Central memory CD4-positive, alpha-beta T cell (primary cell): ENCODE measurements around the gene CENPU.
"Not testable (repeated sequence)": the region's sequence is repeated elsewhere in the genome, so short reads cannot be mapped to it uniquely, and the experiment has no call there.

Experiments used
- DNase-seq: peaks from one replicate; pipeline ENCODE4 v3.0.0; 2022

The CENPU gene

DNA sequence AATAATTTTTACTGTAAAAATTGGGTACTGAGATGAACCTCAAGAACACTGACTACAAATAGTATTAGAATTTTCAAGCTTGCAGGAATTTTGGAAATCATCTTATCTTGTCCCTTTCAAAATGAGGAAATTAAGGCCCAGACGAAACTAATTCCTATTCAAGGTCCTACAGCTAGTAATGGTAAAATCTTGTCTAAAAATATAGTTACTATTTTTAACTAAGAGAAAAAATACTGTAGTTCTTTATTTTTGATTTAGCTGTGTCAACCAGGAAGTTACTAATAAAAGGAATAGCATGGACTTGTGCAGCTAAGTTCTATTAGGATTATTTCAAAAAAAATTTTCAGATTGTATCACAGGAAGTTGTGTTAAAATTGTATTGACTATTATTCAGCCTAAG, 71.7 kb downstream of the CENPU start:
- DNase-seq: no peak

DNA sequence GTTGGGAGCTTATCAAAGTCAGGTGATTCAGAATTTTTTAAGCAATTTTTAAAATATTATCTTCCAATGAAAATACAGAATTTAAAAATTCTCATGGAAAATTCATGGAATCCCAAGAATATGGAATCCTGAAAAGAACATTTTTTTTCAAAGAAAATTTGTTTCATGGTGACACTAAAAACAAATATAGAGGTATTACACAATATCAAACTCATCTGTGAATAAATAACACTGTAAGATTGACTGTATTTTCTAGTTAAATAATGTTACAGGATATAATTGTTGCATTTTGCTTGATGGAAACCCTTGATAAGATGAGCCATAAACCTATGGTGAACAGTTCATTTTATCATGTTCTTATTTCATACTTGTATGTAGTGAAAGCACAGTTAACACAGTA, 72.9 kb downstream of the CENPU start:
- no peak for DNase-seq

DNA sequence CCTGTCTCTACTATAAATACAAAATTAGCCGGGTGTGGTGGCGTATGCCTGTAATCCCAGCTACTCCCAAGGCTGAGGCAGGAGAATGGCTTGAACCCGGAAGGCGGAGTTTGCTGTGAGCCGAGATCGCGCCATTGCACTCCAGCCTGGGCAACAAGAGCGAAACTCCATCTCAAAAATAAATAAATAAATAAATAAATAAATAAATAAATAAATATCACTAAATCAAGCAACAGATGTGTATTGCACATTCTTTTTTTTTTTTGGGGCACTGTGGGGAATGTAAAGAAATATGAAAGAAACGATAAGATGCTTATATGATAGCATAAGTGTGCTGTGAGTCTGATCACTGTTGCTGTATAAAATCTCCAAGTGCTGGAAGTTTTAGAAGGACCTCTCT, 76.1 kb downstream of the CENPU start:
- not testable (repeated sequence) for DNase-seq

DNA sequence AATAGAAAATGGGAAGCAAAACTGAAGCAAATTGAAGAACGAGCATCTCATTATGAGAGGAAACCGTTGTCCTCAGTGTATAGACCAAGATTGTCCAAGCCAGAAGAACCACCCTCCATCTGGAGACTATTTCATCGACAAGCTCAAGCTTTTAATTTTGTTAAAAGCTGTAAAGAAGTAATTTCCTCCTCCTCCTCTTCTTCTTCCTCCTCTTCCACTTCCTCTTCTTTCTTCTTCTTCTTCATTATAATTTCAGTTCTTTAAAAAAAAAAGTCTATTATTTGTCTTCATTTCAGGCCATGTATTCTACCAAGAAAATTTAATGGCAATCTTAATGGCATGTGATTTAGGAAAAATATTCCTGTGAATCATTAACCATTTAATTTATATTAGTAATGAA, 76.8 kb downstream of the CENPU start:
- no peak for DNase-seq

DNA sequence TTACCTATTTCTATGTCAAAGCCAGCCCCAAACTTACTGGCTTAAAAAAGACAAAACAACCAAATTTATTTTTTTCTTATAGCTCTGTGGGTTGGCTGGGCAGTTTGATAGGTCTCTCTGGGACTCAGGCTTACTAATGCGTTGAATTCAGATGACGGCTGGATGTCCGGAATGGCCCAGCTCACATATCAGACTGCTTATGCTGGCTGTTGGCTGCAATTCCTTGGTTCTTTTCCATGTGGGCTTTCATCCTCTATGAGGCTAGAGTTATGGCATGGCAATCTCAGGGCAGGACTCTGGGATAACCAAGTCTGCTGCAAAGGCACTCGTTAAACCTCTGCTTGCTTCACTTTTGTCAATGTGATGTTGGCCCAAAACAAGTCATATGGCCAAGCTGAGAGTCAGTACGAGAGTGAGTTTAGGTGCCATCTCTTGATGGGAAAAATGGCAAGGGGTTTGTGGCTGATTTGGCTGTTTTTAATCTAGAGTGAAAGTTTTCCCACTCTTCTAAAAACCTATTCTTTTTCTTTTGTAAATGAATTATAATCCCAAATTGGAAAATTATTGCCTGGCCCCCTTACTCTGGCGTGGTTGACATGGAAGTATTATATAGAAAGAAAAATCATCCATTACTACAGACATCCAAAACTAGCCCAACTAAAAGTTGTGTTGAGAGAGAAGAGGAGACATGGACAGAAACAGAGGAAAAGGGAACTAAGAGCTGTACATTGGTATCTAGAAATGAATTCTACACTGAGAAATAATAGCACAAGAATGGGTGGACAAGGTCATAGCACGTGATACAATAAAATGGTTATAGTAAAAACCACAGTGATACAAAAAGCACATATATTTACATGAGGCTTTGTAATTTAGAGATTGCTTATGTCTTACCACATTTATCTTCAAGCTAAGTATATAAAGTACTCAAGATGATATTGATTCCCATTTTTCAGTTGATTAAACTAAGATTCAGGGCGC, 77.7 kb downstream of the CENPU start:
- no peak for DNase-seq

DNA sequence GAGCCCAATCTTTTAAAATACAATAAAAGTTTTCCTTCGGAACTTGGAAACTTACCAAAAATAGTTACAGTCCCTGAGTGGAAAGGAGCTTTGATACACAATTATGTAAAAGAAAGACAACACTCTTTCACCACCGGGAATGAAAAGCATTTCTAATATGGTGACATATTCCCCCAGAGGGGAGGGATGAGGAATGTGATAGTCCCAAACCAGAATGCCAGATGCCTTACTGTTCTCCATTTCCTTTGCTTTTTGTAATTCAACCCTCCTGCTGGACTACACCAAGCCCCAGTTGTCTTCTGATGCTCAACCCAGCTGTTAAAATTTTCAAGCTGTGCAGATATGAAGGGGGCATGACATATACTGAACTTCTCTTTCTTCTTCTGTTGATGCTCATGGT, 80.2 kb downstream of the CENPU start:
- no peak for DNase-seq

DNA sequence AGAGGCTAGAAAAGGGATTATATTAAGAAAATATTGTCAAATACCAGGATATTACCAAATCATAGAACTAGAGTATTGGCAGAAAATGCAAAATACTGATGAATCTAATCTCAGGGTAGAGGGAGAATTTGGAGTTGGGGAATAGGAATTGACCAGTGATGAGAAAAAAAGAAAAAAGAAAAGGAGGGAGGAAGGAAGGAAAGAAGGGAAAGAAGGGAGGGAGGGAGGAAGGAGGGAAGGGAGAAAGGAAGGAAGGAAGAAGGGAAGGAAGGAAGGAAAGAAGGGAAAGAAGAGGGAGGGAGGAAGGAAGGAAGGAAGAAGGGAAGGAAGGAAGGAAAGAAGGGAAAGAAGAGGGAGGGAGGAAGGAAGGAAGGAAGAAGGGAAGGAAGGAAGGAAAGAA, 81.2 kb downstream of the CENPU start:
- DNase-seq: not testable (repeated sequence)

DNA sequence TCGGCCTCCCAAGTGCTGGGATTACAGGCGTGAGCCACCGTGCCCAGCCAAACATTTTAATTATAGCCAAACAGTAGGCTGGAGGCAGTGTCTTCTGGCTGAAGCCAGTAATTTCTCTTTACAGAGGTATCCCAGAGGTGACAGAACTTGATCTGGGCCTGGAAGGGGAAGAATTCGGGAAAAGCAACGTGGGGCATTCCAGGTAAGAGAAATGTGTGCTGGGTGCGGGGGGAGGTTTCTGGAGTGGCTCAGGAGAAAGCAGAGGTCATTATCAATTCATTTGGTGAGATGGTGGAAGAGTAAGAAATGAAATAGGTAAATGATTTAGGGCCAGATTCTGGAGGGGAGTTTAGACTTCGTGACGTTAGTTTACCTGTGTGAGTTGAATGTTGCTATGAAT, 82.0 kb downstream of the CENPU start:
- no peak for DNase-seq

DNA sequence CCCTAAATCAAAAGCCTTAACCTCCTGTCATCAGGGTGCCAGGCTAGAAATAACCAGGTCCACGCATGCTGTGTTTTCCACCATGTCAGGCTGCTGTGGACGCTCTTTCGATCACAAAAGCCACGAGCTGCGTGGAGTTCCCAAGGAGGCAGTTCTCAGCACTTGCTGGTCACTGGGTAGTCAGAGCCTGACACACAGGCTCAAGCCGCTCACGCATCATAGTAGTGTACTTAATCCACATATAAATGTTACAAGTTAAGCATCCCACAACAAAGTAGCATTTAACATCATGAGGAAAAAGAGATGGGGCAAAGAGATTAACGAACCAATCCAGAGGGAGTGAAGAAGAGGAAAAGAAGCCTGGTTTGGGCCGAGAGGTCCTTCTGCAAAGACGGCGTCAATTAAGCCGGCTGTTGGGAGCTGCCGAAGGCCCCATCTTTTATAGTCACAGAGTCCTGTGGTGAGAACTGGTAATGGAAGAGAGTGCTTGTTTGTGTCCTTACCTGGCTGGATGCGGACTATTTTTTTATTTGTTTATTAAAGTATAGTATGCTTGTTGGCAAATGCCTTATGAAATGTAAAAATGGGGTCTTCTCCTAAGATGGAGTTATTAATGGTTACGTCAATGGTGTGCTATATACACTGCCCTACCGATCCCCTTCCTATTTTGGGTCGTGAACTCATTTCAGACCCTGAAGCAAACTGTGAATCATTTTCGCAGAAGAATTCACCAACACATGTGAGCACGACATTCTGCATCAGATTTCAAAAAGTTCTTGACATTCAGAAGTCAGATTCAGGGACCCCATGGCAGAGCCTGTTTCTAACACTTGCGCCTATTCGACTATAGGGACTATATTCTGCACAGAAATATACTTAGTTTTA, 83.7 kb downstream of the CENPU start:
- no peak for DNase-seq

DNA sequence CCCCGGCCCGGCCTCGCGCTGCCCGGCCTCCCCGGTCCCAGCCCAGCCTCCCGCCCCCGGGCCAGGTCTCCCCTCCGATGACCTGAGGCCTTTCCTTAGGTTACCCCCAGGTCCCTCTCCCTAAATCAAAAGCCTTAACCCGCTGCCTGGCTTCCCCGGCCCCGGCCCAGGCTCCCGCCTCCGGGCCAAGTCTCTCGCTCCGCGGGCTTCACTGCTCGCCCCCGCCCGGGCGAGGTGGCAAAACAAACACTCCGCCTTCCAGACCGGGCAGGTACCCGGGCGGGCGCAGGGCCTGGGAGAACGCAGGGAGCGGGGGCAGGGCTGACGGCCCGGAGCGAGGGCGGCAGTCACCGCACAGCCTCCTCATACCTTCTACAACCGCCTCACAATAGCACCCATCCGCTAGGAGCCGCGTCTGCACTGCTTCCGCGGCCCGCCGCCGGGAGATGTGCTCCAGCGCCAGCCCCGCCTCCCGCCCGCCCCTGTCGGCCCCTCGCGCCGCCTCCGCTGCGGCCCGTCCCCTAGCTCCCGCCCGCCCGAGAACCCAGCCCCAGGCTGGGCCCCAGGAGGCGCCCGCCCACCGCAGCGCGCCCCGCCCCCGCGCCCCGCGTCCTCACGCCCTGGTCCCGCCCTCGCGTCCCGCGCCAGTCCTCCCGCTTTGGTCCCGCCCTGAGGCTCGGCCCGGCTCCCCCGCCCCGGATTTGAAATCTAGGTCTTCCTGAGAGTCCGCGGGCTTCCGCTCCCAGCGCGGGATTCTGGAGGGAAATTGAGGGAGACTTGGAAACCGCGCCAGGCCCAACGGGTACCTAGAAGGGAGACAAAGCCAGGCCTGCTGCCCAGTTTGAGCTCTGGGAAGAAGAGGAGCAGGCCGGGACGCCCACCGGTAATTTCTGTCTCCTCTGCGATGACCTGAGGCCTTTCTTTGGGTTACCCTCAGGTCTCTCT, 84.6 kb downstream of the CENPU start, which contains the start of the genes CASP3 and PRIMPOL:
Gene CASP3, minus strand, starts transcription at position 422 of the 945 bp plus-strand sequence. CDS start 10,994 bp downstream, outside the sequence.
Gene PRIMPOL, plus strand, starts transcription at position 713 of the 945 bp plus-strand sequence. CDS start 7,403 bp downstream, outside the sequence.
- peak; percentile 93 for DNase-seq

DNA sequence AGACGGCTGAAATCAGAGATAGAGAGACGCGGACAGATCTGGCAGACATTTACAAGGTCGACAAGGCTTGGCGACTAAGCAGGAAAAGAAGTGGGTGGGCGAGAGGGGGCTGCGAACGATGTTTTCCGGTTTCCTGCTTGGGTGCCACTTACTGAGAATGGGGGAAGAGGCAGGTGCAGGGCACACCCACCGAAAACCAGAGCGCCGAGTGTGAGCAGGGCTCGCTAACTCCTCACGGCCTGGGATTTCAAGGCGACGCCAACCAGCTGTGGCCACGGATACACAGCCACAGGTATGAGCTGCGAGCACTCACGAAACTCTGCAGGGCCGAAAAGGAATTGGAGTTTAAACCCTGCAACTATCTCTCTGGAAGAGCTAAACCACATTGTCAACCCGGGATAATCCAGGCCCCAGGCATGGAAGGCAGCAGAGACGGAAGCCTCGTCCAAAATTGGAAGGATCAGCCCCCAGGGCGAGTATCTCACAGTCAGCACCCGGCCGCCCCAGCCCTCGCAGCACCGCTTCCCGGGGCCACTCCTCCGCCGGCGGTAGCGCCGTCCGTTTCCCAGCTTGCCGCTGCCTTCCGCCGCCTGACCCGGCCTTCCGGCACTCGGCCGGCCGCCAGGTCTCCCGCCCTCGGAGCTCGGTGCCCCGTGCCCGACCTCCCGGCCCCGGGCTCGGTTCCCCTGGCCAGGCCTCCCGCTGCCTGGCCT, 85.4 kb downstream of the CENPU start:
- peak; percentile 27 for DNase-seq

DNA sequence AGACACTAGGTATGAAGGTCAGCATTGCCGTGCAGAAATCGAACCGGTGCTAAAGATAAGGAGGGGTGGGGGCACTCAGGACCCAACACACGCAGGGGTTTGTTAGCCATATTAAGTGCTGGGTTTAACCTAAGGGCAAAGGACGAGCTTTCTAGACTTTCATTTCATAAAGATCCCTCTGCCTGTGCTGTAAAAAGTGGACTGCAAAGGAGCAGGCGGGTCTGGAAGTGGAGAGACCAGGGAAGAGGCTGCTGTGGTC, 85.9 kb downstream of the CENPU start:
- no peak for DNase-seq

DNA sequence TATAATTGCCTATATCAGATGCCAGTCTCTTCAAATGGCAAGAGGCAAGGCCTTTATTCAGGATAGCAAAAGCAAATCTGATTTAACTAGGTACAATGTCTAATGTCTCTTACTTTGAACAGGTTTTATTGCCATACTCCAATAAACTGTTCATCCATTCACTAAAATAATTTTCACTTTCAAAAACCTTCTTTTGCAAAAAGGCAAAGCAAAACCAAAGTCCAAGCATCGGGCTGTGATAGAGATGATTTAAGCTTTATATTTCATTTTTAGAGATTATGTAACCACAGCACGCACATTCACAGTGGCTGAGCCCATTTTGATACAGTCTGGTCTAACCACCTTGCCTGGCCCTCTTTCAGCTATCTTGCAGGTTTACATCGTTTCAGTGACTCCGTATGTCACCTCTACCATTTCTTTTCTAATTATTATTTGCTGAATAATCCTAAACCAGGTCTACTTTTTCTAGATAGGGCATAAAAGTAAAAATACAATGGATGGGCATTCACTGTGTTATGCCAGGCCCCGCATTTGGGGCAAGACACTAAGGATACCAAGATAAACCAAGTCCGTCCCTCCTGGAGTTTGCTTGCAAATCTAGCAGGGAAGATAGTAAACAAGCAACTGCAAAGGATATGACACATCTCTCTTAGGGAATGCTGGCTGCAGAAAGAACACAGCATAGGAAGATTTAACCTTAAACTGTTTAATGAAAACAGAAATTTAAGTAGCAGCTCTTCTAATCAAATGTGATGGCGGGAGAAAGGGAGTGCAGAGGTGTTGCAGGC, 86.4 kb downstream of the CENPU start:
- DNase-seq: no peak

DNA sequence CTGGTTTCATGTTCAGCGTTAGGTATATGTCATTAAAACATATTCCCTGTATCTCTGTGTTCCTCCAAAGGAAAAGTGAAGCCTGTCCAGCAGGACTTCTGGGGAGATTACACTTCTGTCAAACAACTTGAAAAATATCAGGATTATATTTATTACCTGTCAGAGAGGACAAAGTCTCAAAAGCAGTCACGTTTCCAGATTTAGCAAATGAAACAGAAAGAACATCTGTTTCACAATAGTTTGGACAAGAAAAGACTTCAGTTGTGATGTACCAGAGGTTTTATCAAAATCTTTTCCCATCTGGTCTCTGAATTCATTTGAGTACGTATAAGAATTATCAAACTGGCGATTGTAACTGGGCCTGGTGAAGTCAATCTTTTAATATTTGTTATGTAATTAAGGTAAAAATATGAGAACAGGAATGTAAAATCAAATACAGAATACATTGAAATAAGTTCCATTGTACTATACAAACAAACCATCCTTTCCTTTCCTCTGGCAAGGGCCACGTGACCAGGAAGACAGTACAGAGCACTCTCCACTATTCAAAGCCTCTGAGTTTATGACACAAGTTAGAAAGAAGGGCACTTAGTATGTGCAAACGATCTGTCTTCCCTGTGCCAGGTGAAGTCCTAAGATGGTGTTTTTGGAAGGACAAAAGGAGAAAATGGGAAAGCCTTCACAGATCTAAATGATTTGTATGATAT, 87.8 kb downstream of the CENPU start:
- DNase-seq: no peak

DNA sequence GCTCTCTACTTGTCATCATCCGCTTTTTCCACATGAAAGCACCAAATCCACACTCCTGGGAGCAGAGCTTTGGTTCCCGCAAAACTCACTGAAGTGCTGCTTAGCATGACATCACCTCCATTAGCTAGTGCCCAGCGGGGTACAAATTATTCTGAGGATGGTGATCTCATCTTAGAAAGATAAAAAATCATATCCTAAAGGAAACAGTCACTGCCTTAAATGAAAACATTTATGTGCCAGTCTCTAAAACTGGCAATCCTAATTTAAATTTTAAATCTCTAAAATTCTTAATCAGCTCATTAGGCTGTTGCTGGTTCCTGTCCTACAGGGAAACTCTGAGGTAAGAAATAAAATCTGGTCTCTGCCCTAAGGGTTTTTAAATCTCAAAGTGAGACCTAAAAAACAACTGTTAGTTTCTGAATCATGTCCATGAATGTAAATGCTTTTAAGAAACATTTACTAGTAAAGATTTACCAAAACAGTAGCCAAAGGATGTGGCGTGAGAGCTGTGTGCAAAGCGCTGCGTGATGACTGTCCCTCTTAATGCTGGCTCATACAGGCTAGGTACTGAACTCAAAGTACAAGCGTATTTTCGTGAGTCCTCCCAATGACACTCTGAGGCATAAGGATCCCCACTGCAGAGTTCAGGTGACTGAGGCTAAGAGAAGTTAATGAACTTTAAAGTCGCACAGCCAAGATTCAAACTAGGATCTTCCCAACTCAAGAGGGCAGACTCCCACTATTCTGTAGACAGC, 89.2 kb downstream of the CENPU start:
- DNase-seq: no peak
